ENCODE measurements around the gene PRUNE2.

PRUNE2 gene

DNA sequence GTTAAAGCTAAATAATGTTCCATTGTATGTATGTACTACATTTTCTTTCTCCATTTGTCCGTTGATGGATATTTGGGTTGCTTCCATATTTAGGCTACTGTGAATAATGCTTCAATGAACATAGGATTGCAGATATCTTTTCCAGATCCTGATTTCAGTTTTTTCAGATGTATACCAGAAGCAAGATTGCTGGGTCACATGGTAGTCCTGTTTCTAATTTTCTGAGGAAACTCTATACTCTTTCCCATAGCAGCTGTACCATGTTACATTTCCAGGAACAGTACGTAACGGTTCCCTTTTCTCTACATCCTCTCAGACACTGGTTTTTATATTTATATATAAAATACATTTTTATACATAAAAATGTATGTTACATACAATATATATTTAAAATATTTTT, 325.1 kb downstream of the PRUNE2 start:
- TF ChIP-seq, protein P1, sequence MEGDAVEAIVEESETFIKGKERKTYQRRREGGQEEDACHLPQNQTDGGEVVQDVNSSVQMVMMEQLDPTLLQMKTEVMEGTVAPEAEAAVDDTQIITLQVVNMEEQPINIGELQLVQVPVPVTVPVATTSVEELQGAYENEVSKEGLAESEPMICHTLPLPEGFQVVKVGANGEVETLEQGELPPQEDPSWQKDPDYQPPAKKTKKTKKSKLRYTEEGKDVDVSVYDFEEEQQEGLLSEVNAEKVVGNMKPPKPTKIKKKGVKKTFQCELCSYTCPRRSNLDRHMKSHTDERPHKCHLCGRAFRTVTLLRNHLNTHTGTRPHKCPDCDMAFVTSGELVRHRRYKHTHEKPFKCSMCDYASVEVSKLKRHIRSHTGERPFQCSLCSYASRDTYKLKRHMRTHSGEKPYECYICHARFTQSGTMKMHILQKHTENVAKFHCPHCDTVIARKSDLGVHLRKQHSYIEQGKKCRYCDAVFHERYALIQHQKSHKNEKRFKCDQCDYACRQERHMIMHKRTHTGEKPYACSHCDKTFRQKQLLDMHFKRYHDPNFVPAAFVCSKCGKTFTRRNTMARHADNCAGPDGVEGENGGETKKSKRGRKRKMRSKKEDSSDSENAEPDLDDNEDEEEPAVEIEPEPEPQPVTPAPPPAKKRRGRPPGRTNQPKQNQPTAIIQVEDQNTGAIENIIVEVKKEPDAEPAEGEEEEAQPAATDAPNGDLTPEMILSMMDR (IDR thresholded peaks at IDR 0.05; ENCODE audit: borderline replicate concordance, insufficient read depth, low read depth, low read length) = no peak
- no peak overlapping the region for H3K4me3 ChIP-seq (ENCODE audit: low read depth, low read length)

DNA sequence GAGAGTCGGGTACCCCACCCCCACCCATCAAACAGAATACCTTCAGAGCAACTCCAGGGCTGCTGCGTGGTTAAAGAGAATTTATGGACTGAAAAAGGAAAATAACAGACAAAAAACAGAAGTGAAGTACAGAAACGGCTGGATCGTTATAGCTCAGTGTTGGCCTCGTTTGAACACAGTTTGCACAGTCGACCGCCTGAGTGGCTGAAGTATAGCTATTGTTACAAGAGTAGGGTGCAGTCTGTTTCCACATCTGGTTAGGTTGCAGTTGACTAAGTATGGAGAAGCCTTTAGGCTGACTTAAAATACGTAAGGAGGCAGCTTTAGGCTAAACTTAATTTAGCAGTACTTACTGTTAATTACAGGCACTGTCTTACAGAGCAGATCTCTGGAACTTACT, 325.7 kb downstream of the PRUNE2 start:
- H3K4me3 ChIP-seq (ENCODE audit: low read depth, low read length) = no peak overlapping the region
- TF ChIP-seq, protein P1 (IDR thresholded peaks at IDR 0.05; ENCODE audit: borderline replicate concordance, insufficient read depth, low read depth, low read length) = no peak

GRCh38 chr9:76576344-76576743, 329.6 kb downstream of the PRUNE2 start:
- H3K4me3 ChIP-seq (ENCODE audit: low read depth, low read length) = no peak overlapping the region
- TF ChIP-seq, protein P1 (IDR thresholded peaks at IDR 0.05; ENCODE audit: borderline replicate concordance, insufficient read depth, low read depth, low read length) = no peak

- H3K4me3 ChIP-seq (ENCODE audit: low read depth, low read length) = no peak overlapping the region
- TF ChIP-seq, protein P1 (IDR thresholded peaks at IDR 0.05; ENCODE audit: borderline replicate concordance, insufficient read depth, low read depth, low read length) = no peak
Observed at GRCh38 chr9:76575761-76576160, 330.2 kb downstream of the PRUNE2 start.

DNA sequence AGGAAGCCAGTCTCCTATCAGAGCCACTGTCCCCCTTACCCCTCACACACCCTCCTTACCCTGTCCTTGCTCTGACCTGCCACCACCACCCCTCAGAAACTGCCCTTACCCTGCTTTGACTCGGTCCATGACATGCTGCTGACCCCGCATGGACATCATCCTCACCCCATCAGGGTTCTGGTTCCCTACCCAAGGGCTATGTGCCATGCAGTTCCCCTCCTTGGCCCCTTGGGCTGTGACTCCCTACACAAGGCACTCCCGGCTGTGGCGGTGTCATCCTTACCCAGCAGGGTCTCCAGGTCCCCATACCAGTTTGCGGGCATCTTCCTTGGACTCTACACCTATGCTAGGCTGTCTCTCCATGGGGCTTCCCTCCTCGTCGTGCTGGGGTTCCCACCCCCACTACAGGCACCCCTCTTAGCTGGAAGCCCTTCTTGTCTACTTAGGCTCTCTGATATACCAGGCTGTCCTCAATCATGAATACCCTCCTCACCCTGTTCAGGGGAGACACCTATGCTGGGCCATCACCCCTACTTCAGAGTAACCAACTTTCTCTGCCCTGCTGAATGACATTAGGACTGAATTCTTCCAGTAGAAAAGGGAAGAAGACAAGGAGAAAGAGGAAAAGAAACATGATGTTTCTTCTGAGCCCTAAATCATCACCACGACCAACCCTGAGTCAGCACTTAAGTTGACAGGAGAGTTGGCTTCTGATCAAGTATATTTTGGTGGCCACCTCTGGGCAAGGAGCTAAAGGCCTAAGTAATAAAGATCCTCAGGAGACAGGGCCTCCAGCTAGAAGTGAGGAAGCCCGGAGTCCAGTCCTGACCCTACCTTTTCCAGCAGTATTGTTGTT, 331.8 kb downstream of the PRUNE2 start:
- no peak overlapping the region for H3K4me3 ChIP-seq (ENCODE audit: low read depth, low read length)
- TF ChIP-seq, protein P1 (IDR thresholded peaks at IDR 0.05; ENCODE audit: borderline replicate concordance, insufficient read depth, low read depth, low read length) = no peak

DNA sequence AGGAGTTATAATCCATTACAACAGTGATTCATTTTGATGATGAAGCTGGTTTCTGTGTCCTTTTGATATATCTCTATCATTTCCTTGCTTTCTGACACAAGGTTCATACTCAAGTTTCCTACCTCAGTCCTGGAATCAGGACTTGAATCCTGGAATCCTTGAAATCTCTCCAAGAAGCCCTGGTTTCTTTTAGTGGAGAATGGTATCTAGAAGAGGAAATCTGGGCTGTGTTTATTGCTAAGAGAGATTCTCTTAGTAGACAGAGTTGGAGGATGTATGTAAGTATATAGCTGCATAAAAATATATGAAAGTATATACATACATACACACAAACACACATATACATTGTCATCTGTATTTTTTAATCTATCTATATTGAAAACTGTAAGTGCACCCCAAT, 332.5 kb downstream of the PRUNE2 start:
- no peak overlapping the region for H3K4me3 ChIP-seq (ENCODE audit: low read depth, low read length)
- TF ChIP-seq, protein P1 (IDR thresholded peaks at IDR 0.05; ENCODE audit: borderline replicate concordance, insufficient read depth, low read depth, low read length) = no peak

DNA sequence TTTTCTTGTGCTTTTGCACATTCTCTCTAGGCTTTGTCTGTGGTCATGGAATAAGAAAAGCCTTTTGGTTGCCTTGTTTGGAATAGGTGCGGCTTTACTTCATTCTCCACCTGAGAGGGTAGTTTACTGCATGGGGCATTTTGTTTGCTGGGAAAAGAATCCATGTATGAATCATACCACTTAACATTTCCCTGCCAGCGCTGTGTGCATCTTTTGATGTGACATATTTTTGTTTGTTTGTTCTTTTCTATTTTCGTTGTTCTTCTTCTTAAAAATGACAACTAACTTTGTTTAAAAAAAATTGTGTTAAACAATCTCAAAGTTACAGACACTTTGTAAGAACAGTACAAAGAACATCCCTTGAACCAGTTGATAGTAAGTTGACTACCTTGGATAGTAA, 333.8 kb downstream of the PRUNE2 start:
- TF ChIP-seq, protein P1 (IDR thresholded peaks at IDR 0.05; ENCODE audit: borderline replicate concordance, insufficient read depth, low read depth, low read length) = no peak
- no peak overlapping the region for H3K4me3 ChIP-seq (ENCODE audit: low read depth, low read length)
